Raji (cell line): Measurements from ENCODE around the gene OGFOD3.

Experiments
- POLR2A ChIP-seq: IDR thresholded peaks from 2 replicates; pipeline ENCODE4 v1.6.1; 2011; ENCODE audit warnings: low read depth, low read length, control low read depth; ENCODE audit not compliant: insufficient read depth

OGFOD3 gene

GRCh38 chr17:82415786-82416185 lies 2.6 kb downstream of the OGFOD3 start:
- no peak for TF ChIP-seq POLR2A

DNA sequence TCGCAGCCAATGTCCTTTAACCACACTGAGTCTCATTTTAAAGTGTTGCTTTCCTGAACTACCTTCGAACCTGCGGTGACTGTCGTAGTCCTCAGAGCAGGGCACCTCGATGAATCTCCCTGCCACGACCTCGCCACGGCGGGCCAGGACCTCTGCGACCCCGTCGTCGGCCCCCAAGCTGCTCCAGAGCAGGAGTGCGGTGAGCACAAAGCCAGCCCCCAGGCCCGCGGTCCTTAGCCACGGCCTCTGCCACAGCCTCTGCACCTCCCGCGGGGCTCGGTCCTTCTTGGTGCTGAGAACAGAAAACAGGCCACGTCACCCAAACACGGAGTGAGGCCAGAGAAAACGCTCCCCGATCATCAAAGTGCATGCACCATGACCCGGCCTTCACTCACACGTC lies 3.0 kb downstream of the OGFOD3 start:
- TF ChIP-seq POLR2A: no peak

GRCh38 chr17:82414548-82415281 lies 3.7 kb downstream of the OGFOD3 start:
- no peak for TF ChIP-seq POLR2A

DNA sequence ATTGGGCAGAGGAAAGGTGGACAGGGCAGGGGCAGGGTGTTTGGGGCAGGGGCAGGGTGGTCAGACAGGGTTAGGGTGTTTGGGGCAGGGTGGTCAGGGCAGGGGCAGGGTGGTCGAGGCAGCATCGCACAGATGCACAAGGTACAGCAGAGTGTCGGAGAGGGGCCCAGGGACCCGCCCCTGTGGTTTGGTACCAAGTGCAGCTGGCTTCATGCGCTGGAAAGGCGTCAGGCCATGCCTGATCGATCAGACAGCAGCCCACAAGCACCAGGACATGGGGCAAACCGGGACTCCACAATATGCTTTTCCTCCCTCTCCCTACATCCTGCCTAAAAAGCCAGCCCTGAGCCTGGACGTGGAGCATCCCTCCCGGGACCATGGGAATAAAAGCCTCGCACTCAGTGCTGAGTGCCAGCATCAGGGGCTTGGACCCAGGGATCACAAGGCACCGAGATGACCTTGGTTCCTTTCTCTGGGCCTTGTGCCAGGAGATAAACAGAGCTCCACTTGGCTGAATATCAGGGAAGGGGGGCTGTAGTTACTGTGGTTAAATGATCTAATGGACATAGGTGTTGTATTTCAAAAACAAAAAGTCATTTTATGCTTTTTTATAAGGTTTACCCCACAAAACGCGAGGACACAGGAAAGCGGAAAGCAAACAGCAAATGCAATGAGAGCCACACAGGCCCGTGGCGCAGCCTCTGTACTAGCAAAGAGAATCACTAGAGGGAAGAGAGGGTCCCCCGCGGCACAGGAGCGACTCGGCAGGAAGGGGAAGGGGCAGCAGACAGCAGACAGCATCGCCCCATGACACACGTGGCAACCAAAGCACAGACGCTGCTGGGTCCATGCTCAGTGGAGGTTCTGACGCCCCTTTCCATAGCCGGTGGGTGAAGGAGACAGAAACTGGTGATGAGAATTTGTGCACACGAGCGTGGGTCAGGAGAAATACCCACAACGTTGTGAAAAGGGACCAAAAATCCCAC lies 5.6 kb downstream of the OGFOD3 start:
- no peak for TF ChIP-seq POLR2A

- no peak for TF ChIP-seq POLR2A
Measured at GRCh38 chr17:82411396-82412053, 6.9 kb downstream of the OGFOD3 start.

GRCh38 chr17:82410014-82410716 lies 8.2 kb downstream of the OGFOD3 start:
- no peak for TF ChIP-seq POLR2A

DNA sequence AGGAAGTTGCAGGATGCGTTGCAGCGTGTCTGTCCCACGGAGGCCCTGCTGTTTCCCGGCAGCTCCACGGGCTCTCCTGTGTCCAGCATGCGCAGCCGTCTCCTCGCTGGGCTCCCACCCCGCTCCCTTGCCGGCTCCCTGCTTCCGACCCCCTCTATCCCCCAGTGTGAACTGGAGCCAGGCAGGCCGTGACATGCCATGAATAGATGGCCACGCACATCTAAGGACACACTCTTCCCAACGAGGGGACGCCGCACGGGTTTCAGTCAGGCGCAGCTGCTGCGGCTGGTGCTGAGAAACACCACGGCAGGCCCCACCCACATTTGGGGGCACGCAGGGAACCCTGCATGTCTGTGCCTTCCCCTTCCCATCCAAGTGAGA lies 9.5 kb downstream of the OGFOD3 start:
- no peak for TF ChIP-seq POLR2A

- TF ChIP-seq POLR2A: no peak
Measured at GRCh38 chr17:82408288-82408937, 10.0 kb downstream of the OGFOD3 start.

DNA sequence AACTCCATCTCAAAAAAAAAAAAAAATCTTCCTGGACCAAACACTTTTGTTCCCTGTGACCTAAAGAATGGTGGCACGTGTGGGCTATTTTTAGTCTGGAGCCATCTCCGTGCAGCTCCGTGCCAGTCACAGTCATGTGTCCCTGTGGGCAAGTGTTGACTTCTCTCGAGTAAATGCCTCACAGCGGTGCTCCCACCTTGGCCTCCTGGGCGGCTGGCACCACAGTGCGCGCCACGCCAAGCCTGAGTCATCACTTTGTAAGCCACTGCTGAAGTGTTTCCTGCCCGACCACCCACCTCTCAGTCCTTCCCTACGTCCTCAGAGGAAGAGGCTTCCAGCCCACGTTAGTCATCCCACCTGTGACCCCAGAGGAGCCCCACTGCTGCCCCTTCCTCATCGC lies 11.1 kb downstream of the OGFOD3 start:
- TF ChIP-seq POLR2A: no peak

DNA sequence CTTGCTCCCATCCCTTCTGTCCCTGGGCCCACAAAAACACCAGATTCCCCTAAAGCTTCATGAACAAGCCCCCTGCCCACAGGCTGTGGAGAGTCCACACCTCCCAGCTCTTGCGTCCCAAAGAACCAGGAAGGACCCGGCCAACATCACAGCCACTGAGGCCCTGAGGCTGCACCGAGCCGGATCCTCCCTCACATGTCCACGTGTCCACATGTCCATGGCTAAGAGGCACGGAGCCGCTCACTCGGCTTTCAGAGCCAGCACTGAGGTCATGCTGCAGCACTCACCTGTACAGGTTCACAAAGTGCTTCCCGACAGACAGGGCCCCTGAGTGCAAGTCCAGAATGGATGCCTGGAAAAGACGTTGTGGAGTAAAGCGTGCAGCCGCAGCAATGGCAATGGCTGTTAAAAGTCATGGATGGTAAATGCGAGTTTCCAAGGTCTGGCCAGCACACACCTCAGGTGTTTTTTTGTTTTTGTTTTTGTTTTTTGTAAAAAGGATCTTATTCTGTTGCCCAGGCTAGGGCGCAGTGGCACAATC lies 12.2 kb downstream of the OGFOD3 start:
- TF ChIP-seq POLR2A: no peak

GRCh38 chr17:82405051-82405450 lies 13.3 kb downstream of the OGFOD3 start:
- TF ChIP-seq POLR2A: no peak

- no peak for TF ChIP-seq POLR2A
Measured at GRCh38 chr17:82403662-82404660, 14.4 kb downstream of the OGFOD3 start.

DNA sequence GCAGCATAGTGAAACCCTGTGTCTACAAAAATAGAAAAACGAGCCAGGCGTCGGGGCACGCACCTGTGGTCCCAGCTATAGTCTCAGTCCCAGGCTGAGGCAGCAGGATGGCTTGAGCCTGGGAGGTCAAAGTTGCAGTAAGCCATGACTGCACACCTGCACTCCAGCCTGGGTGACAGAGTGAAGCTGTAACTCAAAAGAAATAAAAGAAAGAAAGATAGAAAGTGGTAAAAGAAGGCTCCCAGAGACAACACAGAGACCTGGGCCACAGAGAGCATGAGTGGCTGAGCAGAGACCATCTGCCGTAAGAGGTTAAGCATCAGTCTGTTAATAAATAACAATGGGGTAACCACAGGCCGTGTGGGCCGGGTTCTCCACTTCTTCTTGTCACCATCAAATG lies 15.5 kb downstream of the OGFOD3 start:
- no peak for TF ChIP-seq POLR2A

DNA sequence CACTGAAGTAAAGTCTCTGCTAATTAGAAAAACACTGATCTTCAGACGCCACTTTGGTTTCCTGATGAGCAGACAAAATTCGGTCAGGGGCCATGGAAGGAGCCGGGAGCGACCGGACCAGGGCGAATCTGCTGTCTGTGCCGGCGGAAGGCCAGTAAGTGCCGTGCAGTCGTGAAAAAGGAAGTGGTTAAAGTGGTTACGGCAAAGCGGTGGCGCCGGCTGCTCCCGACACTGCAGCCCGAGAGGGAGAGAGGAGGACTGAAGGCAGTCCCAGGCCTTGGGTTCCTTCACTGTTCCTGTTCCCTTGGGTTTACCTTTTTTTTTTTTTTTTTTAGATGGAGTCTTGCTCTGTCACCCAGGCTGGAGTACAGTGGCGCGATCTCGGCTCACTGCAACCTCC lies 17.6 kb downstream of the OGFOD3 start:
- no peak for TF ChIP-seq POLR2A

- no peak for TF ChIP-seq POLR2A
Measured at GRCh38 chr17:82400206-82400605, 18.2 kb downstream of the OGFOD3 start.
